NCI-H1436 treated with DMSO at 0.1 percent for 48 hours (cell line): ENCODE data around the gene PDPN.
"Not testable (repeated sequence)": the region's sequence is repeated elsewhere in the genome, so short reads cannot be mapped to it uniquely, and the experiment has no call there.

Experiments
- DNase-seq: peaks from one replicate; lab custom pipeline; 2025; lab: John Stamatoyannopoulos, UW

PDPN gene

GRCh38 chr1:13583595-13583965 lies at the start of gene PDPN:
TSS of gene PDPN (plus strand) at chr1:13583832. CDS start at chr1:13584034, 202 bp downstream.
- no peak for DNase-seq

GRCh38 chr1:13535227-13535626 lies 48.4 kb upstream of the PDPN start:
- no peak for DNase-seq

- no peak for DNase-seq
Observed at GRCh38 chr1:13536571-13536970, 47.1 kb upstream of the PDPN start.

- DNase-seq, result no peak
Observed at GRCh38 chr1:13538832-13539231, 44.8 kb upstream of the PDPN start.

- no peak for DNase-seq
Observed at GRCh38 chr1:13539683-13540082, 43.9 kb upstream of the PDPN start.

- DNase-seq, result no peak
Observed at GRCh38 chr1:13540866-13541265, 42.8 kb upstream of the PDPN start.

GRCh38 chr1:13541435-13542215 lies 42.0 kb upstream of the PDPN start:
- DNase-seq, result no peak

GRCh38 chr1:13543451-13544220 lies 40.0 kb upstream of the PDPN start:
- no peak for DNase-seq

GRCh38 chr1:13544221-13544556 lies 39.4 kb upstream of the PDPN start:
- no peak for DNase-seq

- no peak for DNase-seq
Observed at GRCh38 chr1:13546791-13547190, 36.8 kb upstream of the PDPN start.

- no peak for DNase-seq
Observed at GRCh38 chr1:13548281-13548680, 35.4 kb upstream of the PDPN start.

- no peak for DNase-seq
Observed at GRCh38 chr1:13549021-13549420, 34.6 kb upstream of the PDPN start.

- no peak for DNase-seq
Observed at GRCh38 chr1:13549521-13549920, 34.1 kb upstream of the PDPN start.

- DNase-seq, result no peak
Observed at GRCh38 chr1:13550663-13551062, 33.0 kb upstream of the PDPN start.

GRCh38 chr1:13554798-13555197 lies 28.8 kb upstream of the PDPN start:
- DNase-seq, result no peak

- no peak for DNase-seq
Observed at GRCh38 chr1:13556224-13556764, 27.3 kb upstream of the PDPN start.

GRCh38 chr1:13560541-13560940 lies 23.1 kb upstream of the PDPN start:
- no peak for DNase-seq

GRCh38 chr1:13562981-13563380 lies 20.7 kb upstream of the PDPN start:
- DNase-seq, result not testable (repeated sequence)

- DNase-seq, result no peak
Observed at GRCh38 chr1:13564073-13564472, 19.6 kb upstream of the PDPN start.

- DNase-seq, result not testable (repeated sequence)
Observed at GRCh38 chr1:13570435-13570834, 13.2 kb upstream of the PDPN start.

- DNase-seq, result no peak
Observed at GRCh38 chr1:13570924-13571323, 12.7 kb upstream of the PDPN start.

- no peak for DNase-seq
Observed at GRCh38 chr1:13573586-13573985, 10.0 kb upstream of the PDPN start.

GRCh38 chr1:13576926-13577325 lies 6.7 kb upstream of the PDPN start:
- DNase-seq, result no peak
